ENCODE measurements around the gene LBHD2. TPM values are rescaled to one million over a fixed set of nuclear protein-coding genes. Genes with fewer than 3 reads are reported as not detected.
"Not testable (repeated sequence)": the region's sequence is repeated elsewhere in the genome, so short reads cannot be mapped to it uniquely, and the experiment has no call there.

Gene LBHD2
- total RNA-seq, 1 donor from 2014 or later: not detected

DNA sequence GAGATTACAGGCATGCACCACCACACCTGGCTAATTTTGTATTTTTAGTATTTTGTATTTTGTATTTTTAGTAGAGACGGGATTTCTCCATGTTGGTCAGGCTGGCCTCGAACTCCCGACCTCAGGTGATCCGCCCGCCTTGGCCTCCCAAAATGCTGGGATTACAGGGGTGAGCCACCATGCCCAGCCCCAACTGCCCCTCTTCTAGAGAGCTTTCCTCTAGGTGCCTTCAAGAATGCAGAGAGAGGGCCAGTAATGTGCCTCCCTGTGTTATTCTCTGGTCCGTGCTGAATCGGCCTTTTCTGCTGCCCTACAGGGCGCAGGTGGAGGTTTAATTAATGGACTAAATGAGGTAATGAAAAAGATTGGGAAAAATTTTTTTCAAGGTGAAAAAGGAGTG is 35.5 kb downstream of the LBHD2 start:
- not testable (repeated sequence) for DNase-seq (ENCODE audit: low read depth)

DNA sequence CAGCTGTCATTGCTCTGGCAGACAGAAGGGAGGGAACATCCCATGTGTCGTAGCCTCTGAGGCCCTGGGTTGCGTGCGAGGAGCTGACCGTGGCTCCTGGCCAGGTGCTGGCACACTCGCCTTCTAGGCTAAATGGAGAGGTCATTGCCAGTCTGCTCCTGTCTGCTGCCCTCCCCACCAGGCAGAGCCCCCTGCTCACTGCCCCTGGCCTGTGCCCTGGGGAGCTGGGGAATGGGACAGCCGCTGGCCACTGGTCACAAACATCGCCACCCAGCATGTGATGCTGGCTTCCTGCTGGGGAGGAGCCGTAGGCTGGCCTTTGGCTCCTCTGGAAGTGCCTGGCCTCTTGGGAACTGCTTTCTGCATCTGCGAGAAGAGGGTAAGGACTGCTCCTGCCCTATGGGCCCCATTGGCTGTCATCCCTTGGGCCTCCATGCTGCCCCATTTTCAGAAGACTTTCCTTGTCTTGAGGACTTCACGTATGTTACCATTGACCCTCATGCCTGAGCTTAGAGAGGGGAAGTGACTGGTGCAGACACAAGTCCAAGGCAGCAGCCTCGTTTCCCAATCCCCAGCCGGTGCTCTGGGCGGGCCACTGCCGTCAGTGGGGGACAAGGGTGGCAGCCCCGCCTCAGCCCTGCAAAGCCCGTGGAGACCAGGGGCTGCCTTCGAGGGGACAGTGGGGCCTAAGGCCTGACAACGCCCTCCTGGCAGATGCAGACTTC is 37.3 kb downstream of the LBHD2 start:
- DNase-seq (ENCODE audit: low read depth): no peak

DNA sequence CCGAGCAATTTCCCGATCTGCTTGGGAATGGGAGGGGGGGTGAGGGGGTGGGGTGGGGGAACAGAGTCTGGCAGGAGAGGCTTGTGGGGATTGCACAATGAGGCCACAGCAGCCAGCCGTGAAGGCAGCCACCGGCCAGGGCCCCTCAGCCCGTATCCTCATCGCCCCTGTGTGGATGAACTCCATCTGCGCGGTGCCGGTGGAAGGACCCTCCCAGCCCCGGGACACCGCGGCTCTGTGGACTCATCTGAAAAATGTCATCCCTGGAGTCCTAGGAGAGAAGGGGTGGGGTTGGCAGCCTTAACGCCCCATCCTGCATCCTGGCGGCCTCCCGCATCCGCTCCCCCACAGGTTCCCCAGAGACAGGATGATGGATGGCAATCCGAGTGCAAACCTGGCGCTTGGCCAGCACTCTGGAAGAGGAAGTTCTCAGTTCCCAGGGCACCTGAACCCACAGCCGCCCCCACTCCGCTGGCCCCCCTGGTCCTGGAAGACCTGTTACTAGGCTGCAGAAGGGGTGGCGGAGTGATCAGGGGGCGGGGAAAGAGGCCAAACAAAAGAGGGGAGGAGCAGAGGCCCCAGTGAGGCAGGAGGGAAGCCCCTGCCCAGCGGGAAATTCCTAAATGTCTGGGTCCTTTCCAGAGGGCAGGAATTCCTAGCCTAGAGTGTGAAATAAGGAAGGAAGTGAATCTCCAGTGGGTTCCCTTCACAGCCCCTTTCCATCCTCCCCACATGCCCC is 38.0 kb downstream of the LBHD2 start:
- DNase-seq (ENCODE audit: low read depth): peak; percentile 93

DNA sequence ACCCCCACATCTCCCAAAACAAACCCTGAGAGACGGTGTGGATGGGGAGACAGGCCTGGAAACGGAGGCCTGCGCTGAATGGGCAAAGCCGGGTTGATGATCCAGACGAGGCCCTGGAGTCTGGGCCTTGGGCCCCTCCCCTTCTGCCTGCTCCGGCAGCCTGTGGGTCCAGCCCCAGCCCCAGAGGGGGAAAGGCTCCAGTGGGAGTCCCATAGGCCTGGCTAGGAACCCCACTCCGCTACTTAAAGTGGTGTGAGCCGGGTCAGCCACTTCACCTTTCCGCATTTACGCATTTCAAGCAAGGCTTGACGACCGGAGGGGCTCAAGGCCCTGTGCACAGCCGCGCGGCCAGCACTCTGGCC is 38.6 kb downstream of the LBHD2 start:
- DNase-seq (ENCODE audit: low read depth): no peak

DNA sequence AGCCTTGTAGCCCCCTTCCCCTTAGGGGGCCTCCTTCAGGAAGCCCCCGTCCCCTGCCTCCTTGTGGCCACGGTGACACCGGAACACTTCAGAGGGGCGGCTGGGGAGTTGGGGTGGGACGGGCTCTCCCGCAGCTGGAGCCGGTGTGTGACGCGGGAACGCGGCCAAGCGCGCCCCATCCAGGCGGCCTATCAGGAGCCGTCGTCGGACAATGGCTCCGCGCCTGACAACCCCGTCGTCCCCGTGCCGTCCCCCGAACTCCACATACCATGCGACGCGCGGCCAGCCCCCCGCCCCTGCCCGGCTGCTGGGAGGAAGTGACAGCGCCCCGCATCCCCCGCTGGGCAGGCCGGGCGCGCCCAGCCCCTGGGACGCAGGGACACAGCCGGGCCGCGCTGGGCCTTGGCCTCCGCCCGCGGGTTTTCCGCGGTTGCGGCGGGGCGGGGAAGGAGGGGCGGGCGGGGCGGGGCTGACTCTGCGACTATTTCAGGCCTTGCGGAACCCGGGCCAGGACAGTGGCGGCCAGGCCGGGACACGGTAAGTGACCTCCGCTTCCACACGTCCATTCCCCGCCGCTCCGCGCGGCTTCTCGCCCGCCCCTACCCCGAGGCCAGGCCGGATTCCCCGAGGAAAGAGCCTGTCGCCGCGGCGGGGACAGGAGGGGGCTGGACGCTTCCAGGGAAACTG is 39.1 kb downstream of the LBHD2 start, which contains the start of gene TNFAIP2:
Gene TNFAIP2 (plus strand): TSS at position 515 of the 687 bp plus-strand sequence. CDS start 2,997 bp downstream, outside the sequence.
- DNase-seq (ENCODE audit: low read depth): no peak

DNA sequence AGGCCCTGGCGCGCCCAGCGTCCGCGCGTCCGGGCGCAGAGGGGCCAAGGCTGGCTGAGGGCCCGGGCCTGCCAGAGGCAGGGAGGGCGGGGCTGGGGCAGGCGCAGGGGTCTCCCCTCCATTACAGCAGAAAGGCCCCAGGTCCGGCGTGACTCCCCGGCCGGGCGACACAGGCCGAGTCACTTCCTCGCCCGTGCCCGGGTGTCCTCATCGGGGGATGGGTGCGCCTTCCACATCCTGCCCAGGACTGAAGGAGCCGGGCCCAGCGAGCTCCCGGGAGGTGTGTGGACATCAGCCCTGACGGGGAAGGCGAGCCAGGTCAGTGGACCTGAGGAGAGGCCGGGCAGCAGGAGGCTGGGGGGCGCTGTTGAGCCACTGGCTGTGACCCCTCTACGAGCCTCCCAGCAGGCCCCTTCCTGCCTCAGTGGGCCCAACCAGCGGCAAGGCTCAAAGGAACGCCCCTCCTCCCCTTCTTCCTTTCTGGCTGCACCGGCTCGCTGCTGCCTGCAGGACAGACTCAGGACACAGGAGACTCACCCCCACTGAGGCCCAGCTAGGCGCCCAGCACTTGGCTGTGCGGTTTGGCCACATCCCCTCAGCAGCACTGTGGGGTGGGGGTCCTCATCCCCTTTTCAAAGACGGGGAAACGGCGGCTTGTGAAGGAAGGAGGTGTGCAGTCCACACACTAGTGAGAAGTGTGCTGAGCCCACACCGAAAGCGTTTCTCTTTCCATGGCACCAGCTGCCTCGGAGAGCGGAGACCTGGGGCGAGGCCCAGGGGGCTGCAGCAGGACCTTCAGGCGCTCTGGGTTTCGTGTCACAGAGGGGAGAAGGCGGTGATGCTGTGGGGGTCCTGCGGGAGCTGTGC is 39.9 kb downstream of the LBHD2 start:
- DNase-seq (ENCODE audit: low read depth): no peak

DNA sequence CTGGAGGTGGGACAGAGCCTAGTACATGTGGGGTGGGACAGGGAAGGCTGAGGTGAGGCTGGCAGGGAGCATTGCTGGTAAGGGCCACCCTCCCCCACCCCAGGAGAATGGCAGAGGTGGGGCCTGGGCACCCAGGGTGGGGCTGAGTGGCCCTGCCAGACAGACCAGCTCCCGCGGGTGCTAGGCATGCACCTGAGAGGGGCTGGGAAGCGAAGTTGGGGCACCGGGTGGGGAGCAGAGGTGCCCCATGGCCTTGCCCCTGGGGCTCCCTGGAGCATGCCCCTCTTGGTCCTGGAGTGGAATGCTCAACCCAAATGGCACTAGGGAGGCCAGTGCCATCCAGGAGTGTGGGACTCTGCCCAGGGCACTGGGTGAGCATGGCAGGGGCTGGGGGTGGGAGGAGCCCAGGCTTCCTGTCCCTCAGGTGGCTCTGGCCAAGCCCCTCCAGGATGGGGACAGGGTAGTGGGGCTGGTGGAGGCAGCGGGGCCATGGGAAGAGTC is 40.5 kb downstream of the LBHD2 start:
- DNase-seq (ENCODE audit: low read depth): no peak

DNA sequence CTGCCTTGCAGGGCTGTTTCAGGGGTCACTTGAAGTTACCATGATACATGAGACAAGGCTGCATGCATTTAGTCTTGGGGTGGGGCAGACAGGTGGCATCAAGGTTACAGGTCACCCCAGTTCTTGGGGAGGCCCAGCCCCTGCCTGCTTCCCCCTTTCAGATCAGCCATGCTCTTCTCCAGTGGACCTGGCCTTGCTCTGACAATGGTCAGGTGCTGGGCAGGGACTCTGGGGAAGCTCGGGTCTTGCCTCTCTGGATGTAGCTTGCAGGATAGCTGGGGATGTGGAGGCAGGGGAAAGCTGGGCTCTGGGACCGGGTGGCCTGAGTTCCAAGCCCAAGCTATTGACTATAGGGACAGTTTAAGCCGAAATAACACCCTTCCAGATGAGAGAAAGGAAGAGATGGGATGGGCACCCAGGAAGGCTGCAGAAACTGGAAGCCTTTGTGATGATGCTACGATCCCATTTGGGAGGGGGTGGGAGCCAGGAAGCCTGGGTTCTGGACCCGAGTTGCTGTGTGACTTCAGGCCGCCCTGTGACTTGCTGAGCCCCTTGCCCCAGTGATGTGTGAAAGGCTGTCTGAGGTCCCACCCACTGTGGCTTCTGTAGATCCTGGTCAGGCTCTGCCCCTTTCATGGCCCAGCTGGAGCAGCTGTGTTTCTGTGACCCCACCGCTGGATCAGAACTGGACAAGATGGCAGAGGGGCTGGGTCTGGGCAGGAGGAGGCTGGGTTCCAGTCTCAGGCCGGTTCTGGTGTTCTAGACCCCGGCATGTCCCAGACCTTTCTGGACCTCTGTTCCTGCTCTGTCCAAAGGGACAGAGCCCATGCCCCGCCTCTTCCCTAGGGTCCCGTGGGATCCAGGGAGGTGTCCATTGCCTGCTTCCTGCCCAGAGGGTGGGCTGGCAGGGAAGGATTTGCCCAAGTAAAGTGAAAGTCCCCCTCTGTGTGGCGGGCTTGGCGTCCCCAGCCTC is 41.4 kb downstream of the LBHD2 start:
- DNase-seq (ENCODE audit: low read depth): no peak

DNA sequence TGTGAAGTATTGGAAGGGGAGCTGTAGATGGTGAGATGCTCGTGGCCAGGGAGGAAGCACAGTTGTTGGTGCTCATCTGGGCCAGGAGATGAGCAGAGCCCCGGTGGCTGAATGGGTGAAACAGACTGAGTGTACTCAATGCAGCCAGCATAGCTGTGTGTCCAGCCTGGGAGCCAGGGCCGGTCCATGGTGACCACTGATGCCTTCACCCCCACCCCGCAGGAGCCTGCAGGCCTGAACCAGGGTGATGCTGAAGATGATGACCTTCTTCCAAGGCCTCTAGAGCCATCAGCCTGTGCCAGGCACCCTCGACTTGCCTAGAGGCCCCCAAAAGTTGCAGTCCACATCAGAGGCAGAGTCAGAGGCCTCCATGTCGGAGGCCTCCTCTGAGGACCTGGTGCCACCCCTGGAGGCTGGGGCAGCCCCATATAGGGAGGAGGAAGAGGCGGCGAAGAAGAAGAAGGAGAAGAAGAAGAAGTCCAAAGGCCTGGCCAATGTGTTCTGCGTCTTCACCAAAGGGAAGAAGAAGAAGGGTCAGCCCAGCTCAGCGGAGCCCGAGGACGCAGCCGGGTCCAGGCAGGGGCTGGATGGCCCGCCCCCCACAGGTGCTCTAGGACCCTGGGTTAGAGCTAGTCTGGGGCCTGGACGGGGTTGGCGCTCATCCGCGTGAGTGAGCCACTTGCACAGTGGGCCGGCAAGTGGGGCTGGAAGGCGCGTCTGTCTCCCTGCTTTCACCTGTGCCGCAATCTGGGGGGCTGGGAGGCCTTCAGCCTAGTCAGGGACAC is 42.3 kb downstream of the LBHD2 start:
- no peak for DNase-seq (ENCODE audit: low read depth)

DNA sequence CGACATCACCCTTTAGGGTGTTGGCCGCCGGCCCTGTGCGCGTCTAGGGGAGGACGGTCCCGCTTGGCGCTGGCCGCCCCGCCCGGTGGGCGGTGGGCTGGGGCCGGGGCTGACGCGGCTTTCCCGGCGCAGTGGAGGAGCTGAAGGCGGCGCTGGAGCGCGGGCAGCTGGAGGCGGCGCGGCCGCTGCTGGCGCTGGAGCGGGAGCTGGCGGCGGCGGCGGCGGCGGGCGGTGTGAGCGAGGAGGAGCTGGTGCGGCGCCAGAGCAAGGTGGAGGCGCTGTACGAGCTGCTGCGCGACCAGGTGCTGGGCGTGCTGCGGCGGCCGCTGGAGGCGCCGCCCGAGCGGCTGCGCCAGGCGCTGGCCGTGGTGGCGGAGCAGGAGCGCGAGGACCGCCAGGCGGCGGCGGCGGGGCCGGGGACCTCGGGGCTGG is 42.9 kb downstream of the LBHD2 start:
- DNase-seq (ENCODE audit: low read depth): no peak

DNA sequence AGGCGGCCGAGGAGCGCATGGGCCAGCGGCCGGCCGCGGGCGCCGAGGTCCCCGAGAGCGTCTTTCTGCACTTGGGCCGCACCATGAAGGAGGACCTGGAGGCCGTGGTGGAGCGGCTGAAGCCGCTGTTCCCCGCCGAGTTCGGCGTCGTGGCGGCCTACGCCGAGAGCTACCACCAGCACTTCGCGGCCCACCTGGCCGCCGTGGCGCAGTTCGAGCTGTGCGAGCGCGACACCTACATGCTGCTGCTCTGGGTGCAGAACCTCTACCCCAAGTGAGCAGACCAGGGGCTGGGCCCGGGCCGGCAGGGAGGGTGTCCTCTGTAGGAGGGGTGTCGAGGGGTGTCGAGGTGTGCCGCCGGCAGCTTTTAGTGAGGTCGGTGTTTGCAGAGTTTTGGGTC is 43.3 kb downstream of the LBHD2 start:
- DNase-seq (ENCODE audit: low read depth): no peak

DNA sequence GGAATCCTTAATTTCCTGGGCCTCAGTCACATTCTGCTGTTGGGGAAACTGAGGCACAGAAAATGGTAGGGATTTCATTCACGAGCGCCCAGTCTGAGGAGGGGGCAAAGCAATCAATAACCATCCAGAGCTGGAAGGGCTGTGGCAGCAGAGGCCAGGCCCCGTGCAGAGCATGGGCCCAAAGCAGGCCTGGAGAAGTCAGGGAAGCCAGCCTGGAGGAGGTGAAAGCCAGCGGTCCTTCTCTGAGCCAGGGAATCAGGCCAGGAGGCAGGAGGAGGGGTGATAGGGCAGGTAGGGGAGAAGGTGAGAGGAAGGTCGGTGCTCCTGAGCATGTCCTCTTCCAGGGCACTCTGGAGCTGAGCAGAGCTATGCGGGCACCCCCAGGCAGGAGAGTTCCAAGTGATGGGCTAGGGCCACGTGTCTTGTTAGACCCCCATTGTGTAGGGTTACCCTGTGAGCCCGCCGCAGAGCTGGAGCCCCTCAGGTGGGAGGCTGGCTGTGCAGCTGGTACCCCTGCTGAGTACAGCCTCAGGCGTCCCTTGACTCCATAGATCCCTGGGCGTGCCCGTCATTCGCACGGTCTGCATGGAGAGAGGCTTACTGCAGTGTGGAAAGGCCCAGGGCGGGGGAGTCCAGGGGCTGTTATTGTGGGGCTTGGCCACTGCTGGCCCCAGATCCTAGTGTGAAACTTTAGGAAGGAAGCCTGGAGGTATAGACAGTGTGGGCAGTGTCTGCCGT is 44.0 kb downstream of the LBHD2 start:
- DNase-seq (ENCODE audit: low read depth): no peak

DNA sequence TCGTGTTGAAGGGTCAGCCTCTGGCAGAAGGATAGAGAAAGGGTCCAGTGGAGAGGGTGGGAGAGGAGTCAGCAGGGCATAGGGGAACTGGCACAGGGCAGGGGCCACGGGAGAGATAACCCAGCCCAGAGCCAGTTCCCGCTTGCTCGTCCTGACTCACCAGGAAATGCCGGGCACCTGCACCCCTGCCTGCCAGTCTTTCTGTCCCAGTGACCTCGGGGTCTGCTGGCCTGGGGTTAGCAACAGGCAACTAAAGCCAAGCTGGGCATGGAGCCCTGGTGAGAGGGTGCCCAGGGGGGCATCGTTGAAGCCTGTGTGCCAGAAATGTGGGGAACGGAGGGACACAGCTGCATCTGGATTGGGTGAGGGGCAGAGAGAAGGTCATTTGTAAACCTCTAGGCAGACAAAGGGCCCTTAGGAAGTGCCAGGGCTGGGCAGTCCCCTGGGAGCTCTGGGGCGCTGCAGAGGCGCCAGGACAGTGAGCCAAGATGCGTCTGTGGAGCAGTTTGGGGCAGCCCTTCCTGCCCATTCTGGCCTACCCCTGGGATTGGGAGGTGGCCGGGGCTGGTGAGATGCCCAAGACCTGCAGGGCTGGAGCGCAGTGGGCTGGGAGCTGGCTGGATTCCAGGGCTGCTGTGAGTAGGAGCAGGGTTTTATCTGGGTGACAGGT is 44.8 kb downstream of the LBHD2 start:
- DNase-seq (ENCODE audit: low read depth): no peak

DNA sequence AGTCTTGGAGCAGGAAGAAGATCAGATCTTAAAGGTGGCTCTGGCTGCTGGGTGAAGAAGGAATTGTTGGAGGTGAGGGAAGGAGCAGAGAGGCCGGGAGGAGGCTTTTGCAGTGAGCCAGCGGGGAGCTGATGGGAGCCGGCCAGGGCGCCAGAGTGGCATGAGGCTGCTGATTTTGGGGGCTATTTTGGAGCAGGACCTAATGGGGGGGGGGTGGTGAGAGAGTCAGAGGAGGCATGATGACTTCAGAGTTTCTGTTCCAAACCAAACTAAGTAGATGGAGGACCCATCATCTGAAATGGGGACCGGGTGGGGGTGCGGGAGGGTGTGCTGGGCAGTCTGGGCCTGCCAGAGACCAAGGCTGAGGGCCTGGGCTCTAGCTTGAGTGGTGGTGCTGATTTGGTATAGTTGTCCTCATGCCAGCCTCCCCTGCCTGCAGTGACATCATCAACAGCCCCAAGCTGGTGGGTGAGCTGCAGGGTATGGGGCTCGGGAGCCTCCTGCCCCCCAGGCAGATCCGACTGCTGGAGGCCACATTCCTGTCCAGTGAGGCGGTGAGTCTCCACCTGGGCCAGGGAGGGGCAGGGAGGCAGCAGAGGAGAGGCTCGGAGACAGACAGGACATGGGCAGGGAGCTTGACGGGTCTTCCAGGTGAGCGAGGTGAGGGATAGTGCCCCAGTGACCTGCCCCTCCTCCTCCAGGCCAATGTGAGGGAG is 45.4 kb downstream of the LBHD2 start:
- no peak for DNase-seq (ENCODE audit: low read depth)

DNA sequence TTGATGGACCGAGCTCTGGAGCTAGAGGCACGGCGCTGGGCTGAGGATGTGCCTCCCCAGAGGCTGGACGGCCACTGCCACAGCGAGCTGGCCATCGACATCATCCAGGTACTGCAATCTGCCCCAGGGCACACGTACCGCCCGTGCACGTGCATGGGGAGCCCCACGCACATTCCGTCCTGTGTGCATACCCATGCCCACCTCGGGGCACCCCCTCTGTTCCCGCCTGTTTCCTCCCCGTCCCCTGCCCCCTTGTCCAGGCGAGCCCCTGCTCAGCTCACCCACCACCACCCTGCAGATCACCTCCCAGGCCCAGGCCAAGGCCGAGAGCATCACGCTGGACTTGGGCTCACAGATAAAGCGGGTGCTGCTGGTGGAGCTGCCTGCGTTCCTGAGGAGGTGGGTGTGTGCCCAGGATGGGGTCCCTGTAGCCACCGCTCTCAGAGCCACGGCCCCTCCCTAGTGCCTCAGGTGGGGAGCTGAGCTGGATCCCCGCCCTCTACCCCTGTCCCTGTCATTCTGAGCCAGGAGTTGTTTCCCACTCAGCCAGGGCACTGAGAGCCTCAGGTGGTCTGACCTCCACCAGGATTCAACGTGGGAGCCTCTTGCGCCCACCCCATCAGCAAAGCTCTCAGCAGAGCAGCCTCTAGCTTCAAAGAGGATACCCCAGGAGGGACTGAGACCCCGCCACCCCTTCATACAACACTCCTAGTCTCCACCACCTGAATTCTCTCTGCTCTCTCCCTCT is 46.2 kb downstream of the LBHD2 start:
- DNase-seq (ENCODE audit: low read depth): no peak

DNA sequence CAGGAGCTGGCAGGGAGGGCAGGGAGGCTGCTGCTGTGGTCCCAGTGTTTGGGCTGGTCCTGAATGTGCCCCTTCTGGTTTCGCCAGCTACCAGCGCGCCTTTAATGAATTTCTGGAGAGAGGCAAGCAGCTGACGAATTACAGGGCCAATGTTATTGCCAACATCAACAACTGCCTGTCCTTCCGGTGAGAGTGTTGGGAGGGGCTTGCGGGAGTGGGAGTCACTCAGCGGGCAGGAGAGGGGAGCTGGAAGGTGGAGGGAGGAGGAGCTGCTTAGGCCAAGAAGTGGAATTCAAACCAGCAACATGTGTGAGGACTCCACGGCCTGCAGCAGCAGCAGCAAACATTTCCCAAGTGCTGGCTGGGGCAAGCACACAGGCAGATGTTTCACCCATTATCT is 47.0 kb downstream of the LBHD2 start:
- DNase-seq (ENCODE audit: low read depth): no peak

DNA sequence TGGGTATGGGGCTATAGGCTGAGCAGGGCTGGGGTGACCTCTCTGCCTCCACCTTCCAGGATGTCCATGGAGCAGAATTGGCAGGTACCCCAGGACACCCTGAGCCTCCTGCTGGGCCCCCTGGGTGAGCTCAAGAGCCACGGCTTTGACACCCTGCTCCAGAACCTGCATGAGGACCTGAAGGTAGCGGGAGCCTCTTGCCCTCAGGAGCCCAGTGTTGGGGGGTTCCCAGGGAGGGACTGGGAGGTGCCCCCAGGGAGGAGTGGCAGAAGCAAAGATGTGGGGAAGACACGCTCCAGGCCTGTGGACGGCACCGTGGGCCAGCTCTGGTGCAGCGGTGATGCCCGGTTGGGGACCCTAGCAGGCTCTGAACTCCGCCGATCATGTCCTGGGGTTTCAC is 47.6 kb downstream of the LBHD2 start:
- no peak for DNase-seq (ENCODE audit: low read depth)

All from renal cortical epithelial cell (primary cell).